Inflammatory macrophage (primary cell): ENCODE results near the gene MPO.

Experiments
- DNase-seq, 2 donors: peaks; one replicate each; pipeline ENCODE4 v3.0.0-alpha.2; 2020 to 2022

The MPO gene

GRCh38 chr17:58262149-58262548 lies 18.6 kb downstream of the MPO start:
- no peak for DNase-seq

GRCh38 chr17:58254803-58255202 lies 25.9 kb downstream of the MPO start:
- no peak for DNase-seq

DNA sequence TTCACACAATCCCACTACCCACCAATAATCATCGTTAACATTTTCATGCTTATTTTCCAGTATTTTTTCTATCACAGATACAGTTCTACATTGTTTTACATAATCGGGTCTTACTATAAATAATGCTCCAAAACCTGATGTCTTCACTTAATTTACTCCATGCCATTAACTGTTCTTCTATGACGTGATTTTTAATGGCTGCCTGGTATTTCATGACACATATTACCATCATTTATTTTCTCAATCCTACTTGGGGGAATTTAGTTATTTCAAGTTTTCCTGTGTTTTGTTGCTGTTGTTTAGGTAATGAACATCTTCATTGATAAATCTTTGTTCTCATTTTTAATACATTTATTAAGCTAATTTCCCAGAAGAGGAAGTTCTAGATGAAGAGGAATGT lies 27.7 kb downstream of the MPO start:
- no peak for DNase-seq

DNA sequence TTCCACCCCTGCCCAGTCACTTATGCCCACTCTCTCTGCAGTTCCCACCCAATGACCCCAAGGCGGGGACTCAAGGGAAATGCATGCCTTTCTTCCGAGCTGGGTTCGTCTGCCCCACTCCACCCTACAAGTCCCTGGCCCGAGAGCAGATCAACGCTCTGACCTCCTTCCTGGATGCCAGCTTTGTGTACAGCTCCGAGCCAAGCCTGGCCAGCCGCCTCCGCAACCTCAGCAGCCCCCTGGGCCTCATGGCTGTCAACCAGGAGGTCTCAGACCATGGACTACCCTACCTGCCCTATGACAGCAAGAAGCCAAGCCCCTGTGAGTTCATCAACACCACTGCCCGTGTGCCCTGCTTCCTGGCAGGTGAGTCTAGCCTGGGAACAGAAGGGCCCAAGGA lies 28.6 kb downstream of the MPO start:
- DNase-seq = no peak

GRCh38 chr17:58250344-58251011 lies 30.3 kb downstream of the MPO start:
- no peak for DNase-seq

DNA sequence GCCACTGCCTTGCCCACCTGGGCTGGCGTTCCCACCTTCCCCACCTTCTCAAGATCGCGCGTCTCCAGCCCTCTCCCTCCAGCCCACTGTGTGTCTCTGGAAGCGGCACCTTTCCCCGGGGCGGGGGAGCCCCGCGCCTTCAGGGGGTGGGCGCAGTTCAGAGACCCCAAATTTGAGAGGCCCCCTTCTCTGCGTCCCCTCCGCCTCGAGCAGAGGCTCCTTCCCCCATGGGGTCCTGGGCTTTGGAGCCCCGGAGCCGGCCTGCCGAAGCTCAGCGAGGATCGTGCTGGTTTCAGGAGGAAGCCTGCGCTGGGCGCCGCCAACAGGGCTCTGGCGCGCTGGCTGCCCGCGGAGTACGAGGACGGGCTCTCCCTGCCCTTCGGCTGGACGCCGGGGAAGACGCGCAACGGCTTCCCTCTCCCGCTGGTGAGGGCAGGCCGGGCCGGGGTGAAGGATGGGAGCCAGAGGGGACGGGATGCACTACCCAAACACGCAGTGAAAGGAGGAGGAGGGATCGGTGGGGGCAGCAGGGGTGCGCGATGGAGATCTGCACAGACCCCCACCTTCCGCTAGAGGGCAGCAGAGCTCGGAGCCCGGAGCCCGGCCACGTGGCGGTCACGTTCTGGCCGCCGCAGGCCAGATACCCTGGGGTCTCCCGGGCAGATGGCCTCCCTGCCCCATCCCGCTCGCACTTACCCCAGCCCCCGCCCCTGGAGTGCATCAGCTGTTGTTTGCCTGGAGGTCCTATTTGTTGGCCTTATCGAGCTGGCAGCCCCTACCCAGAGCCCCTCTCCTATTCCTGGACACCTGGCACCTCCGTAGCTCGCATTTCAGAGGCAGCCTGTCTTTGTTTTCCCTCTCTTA lies 31.2 kb downstream of the MPO start:
- DNase-seq = peak; percentile 57

DNA sequence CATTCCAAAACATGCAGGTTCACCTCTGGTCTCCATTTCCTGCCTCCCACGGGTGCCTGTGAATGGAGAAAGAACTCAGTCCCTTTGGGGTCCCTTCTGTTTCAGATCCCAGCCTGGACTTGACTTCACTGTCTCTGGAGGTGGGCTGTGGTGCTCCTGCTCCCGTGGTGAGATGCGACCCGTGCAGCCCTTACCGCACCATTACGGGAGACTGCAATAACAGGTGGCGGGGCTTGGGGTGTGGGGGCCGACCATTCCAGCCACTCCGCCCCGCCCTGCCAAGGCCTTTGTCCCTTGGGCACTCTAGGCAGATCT lies 31.8 kb downstream of the MPO start:
- DNase-seq = no peak

- DNase-seq = peak; percentile 14 to 32
Observed at GRCh38 chr17:58247511-58248363, 33.0 kb downstream of the MPO start.

- DNase-seq = no peak
Observed at GRCh38 chr17:58246781-58247180, 34.0 kb downstream of the MPO start.

DNA sequence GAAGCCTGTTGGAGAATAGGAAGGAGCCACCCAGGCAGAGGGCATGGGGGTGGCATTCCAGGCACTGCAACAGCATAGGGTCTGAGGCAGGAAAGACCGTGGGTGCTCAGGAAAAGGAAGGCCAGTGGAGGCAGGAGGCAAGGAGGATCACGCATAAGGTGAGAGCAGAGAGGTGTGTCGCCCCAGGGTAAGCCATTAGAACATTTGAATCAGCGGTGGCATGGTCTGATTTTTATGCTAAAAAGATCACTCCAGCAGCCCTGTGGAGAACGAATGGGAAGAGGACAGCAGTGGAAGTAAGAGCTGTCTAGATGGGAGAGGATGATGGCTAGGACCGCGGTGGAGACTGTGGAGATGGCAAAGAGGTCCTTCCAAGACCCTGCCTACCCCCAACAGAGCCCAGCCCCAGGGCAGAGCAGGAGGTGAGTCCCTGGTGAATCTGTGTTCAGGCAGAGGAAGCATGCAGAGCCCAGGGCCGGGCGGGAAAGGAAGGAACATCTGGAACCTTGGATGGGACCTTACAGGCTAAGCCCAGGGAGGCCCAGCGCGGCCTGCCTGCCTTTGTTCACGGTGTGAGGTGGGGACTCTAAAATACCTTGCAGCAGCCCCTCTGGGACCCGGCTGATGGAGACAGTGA lies 34.5 kb downstream of the MPO start:
- DNase-seq = no peak

GRCh38 chr17:58245428-58246103 lies 35.2 kb downstream of the MPO start:
- DNase-seq = no peak

GRCh38 chr17:58244963-58245362 lies 35.8 kb downstream of the MPO start:
- no peak for DNase-seq

DNA sequence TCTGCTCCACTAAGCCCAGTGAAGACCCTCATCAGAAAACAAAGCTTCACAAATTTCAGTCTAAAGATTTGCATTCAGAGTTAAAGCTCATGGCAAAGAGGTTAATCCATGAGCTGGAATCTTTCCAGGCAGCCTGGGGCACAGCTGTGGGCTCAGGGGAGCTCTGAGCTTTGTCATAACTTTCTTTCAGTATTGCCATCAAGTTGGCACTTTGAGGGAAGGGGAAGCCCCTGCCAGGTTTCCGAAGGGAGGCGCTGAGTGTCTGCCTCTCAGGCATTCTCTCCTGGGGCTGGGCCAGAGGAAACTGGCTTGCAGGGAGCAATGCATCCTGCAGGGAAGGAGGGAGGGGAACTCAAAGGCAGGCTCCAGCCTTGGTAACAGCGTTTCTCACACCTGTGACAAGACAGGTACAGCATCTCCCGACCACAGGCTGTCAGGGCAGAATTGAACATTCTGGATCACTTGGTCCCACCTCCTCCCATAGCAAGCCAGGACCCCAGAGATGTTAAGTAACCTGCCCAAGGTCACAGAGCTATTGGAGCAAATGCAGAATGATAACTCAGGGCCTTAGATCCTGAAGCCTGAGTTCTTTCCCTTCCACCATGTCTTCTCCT lies 38.5 kb downstream of the MPO start:
- DNase-seq = no peak

GRCh38 chr17:58239987-58240386 lies 40.7 kb downstream of the MPO start:
- no peak for DNase-seq

DNA sequence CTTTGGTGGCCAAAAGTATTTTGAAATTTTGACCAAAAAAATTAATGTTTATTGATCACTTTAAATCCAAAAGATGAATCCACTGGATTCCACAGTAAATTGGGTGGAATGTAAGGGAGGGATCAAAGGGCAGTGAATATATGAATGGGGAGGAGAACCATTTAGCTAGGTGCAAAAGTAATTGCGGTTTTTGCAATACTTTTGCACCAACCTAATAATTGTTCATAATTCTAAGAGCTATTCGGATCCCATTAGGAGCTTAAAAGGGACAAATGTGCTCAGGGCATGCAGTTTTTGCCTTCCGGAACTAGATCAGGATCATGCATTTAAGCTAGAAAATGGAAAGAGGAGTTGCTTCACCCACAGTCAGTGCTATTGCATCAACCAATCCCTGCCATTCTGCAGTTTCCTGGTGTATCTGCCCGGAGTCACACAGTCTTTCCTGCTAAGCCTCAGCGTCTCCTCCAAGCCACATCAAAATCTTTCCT lies 42.5 kb downstream of the MPO start, which contains the start of gene LPO:
Gene LPO (plus strand): TSS at position 438 of the 488 bp plus-strand sequence. CDS start 4,396 bp downstream, outside the sequence.
- no peak for DNase-seq

- DNase-seq = no peak
Observed at GRCh38 chr17:58236394-58236793, 44.3 kb downstream of the MPO start.

DNA sequence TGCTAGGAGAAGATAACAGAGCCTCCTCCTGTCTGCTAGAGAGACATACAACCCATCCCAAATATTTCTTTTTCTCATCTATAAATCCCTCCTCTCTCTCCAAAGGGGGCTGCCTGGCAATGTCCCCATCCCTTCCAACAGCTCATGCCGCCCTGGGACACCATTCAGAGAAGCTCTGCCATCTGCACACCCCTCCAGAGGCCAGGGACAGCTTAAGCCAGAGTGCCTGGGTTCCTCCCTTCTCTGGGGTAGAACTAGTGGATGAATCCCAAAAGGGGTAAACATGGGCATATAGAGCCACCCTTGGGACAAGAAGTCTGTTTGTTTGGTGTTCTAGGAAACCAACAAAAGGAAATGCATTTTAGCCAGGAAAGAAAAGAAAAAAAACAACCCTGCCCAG lies 44.9 kb downstream of the MPO start:
- no peak for DNase-seq

DNA sequence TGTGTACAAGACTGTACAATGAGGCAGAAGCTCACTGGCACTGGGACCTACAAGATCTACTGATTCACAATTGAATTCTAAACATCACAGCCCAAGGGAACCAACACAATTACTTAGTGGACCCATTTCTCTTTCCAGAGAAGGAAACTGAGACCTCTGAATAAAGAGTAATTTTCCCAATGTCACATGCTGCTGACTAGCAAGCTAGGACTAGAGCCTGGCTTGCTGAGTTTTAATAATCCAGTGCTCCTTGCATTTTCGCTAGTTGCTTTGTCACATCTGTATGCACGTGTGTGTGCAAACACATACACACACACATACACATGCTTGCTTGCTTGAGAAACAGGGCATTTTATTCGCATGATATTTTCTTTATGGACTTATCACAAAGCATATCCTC lies 46.2 kb downstream of the MPO start:
- DNase-seq = no peak

DNA sequence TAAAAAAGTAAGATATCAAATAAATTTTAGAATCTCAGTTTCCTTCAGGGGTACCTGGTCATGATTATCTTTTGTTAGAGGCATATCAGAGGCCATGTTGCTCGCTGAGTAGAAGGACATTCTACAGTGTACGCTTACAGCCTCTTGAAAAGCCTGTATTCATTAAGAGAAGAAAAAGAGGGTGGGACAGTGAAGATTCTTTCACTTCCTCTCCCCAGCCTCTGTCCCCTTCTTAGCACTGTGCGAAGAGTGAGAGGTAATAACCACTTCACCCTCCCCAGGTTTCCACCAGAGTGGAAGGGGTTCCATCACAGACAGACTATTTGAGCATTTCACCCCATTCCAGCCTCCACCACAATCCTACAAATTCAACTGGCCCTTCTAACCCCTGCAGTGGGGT lies 47.2 kb downstream of the MPO start:
- DNase-seq = peak; percentile 40 to 60

DNA sequence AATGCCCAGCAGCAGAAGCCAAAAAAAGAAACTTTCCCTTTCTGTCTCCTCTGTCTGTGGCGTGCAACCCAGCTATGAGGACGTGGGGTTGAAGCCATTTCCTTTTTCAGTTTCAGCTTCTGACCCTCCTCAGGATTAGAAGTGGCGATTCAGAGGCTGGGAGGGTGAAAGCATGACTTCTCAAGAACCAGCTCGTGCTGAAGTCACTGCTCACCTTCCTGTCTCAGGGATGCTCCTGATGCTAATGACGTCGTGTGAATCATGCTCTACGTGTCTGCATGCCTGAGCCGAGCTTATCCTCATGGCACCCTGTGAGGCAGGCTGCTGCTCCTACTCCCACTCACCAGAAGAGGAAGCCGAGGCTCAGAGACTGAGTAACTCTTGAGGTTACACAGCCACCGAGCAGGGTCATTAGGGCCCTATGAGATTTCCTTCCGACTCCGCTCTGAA lies 48.0 kb downstream of the MPO start:
- peak; percentile 95 to 97 for DNase-seq

DNA sequence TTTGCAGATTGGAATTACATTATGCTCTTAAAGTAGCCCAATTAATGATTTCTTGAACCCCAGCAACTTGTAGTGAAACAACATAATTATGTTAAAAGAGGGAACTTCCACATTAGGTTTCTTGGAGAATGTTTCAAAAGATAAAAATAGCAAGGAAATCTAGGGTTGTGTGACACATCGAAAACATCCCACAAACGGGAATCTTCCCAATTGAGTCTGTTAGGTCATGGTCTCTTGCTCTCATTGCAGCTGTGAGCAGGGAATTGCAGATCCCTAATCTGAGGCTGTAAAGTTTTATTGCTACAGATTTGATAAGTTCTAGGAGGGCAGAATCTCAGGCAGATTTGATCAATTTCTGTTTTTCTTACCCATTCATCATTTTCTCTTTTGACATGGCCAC lies 49.1 kb downstream of the MPO start:
- DNase-seq = peak; percentile 30 to 60
